PC-9 (cell line): ENCODE results near the gene HSPG2. TPM values are rescaled to one million over a fixed set of nuclear protein-coding genes. Genes with fewer than 3 reads are reported as not detected.

Source experiments
- BruUV-seq: library from RNA; stranded (reverse); fragments of 400-500 nt; replicated peaks from 2 replicates; lab custom pipeline; 2021; lab: Mats Ljungman, UMichigan
- CTCF ChIA-PET: fragments of 300-600 bp; sonication (Branson Sonifier 250); formaldehyde crosslinking; loops from one replicate; lab custom pipeline; 2022; ENCODE audit warnings: antibody characterized with exemption; lab: Charles Lee
- POLR2A ChIA-PET: fragments of 300-600 bp; sonication (Branson Sonifier 250); formaldehyde crosslinking; loops from one replicate; lab custom pipeline; 2022; ENCODE audit warnings: antibody characterized with exemption; ENCODE audit not compliant: unreplicated experiment; lab: Charles Lee
- DNase-seq, 2 experiments: peaks; one replicate each; pipeline versions ENCODE4 v3.0.0 to v3.0.0-alpha.2; 2015 to 2022; ENCODE audit warnings: mixed read lengths in 1 of 2
- H2AFZ ChIP-seq: fragments of 200-600 bp; sonication (generic); 2 replicates; pipeline ENCODE4 v1.8.1; 2017; ENCODE audit warnings: antibody characterized with exemption
- H3F3A ChIP-seq: fragments of 200-600 bp; sonication (generic); 2 replicates; pipeline ENCODE4 v1.8.1; 2017; ENCODE audit warnings: antibody characterized with exemption, mild to moderate bottlenecking, low read depth; ENCODE audit not compliant: insufficient read depth
- H3K27ac ChIP-seq: fragments of 200-600 bp; sonication (generic); 2 replicates; pipeline ENCODE4 v1.6.1; 2016; ENCODE audit warnings: mixed run types
- H3K27me3 ChIP-seq: fragments of 200-600 bp; sonication (generic); 2 replicates; pipeline ENCODE4 v1.6.1; 2016; ENCODE audit warnings: low read depth, mixed run types; ENCODE audit not compliant: insufficient read depth
- H3K36me3 ChIP-seq: fragments of 200-600 bp; sonication (generic); 2 replicates; pipeline ENCODE4 v1.6.1; 2016; ENCODE audit warnings: low read depth, mixed run types
- H3K4me1 ChIP-seq: fragments of 200-600 bp; sonication (generic); replicated peaks from 2 replicates; pipeline ENCODE4 v1.6.1; 2016; ENCODE audit warnings: mixed run types; ENCODE audit not compliant: insufficient read depth
- H3K4me2 ChIP-seq: fragments of 200-600 bp; sonication (generic); 2 replicates; pipeline ENCODE4 v1.6.1; 2017; ENCODE audit warnings: mixed run types
- H3K4me3 ChIP-seq: fragments of 200-600 bp; sonication (generic); 2 replicates; pipeline ENCODE4 v1.6.1; 2016; ENCODE audit warnings: mixed run types
- H3K79me2 ChIP-seq: fragments of 200-600 bp; sonication (generic); 2 replicates; pipeline ENCODE4 v1.6.1; 2017; ENCODE audit warnings: low read depth, mixed run types
- H3K9me2 ChIP-seq: fragments of 200-600 bp; sonication (generic); 2 replicates; pipeline ENCODE4 v1.8.1; 2017; ENCODE audit warnings: mild to moderate bottlenecking; ENCODE audit not compliant: insufficient read depth
- H3K9me3 ChIP-seq: fragments of 200-600 bp; sonication (generic); 2 replicates; pipeline ENCODE4 v1.8.1; 2016; ENCODE audit warnings: low read depth; ENCODE audit not compliant: insufficient read depth
- H4K20me1 ChIP-seq: fragments of 200-600 bp; sonication (generic); 2 replicates; pipeline ENCODE4 v1.8.1; 2017; ENCODE audit not compliant: insufficient read depth
- EZH2 ChIP-seq: fragments of 200-600 bp; sonication (generic); IDR thresholded peaks from 2 replicates; pipeline ENCODE4 v1.8.0; 2017; ENCODE audit warnings: antibody characterized with exemption, low read depth
- intact Hi-C: fragments of 100-400 bp; cut with micrococcal nuclease; formaldehyde crosslinking; loops from one replicate; pipeline ENCODE4 v1.10.0; 2022; ENCODE audit not compliant: unreplicated experiment
- total RNA-seq: library from RNA; stranded (reverse); gene quantifications from 2 replicates; pipeline ENCODE4 v1.2.3, GENCODE V29; 2021
- TF ChIP-seq, protein P1 (sequence below): fragments of 200-600 bp; sonication (generic); conservative IDR thresholded peaks from 2 replicates; pipeline ENCODE4 v1.6.1; 2017; ENCODE audit warnings: mixed run types, antibody characterized with exemption, mild to moderate bottlenecking, moderate library complexity

The HSPG2 gene
- total RNA-seq, 1 experiment from 2014 or later, result 126 TPM

DNA sequence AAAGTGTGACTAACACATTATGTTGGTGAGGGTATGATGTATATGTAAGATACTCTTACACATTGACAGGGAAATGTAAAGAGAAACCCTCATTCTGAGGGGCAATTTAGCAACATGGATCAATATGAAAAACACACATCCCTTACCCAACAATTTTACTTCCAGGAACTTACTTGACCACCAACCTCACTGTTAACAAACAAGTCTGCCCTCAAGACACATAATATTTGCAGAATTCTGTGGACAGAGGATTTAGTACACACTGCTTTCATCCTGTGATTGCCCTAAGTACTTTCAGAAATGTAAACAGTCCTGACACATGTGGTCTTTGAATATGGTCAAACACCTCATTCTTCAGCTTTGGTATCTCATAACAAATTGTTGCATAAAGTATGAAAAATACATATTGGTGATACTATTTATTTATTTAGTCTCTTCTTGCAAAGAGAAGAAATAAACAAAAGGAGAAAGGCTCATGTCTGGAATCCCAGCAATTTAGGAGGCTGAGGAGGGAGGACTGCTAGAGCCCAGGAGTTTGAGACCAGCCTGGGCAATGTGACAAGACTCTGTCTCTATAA, 161.0 kb downstream of the HSPG2 start:
- H3K36me3 ChIP-seq, result no peaks in the 10 kb centered on the region
- H2AFZ ChIP-seq, result no peak overlapping the region
- DNase-seq, result peak in 1 of 2 experiments; percentile 72
- H3K27ac ChIP-seq, result no peak overlapping the region
- TF ChIP-seq, protein P1, sequence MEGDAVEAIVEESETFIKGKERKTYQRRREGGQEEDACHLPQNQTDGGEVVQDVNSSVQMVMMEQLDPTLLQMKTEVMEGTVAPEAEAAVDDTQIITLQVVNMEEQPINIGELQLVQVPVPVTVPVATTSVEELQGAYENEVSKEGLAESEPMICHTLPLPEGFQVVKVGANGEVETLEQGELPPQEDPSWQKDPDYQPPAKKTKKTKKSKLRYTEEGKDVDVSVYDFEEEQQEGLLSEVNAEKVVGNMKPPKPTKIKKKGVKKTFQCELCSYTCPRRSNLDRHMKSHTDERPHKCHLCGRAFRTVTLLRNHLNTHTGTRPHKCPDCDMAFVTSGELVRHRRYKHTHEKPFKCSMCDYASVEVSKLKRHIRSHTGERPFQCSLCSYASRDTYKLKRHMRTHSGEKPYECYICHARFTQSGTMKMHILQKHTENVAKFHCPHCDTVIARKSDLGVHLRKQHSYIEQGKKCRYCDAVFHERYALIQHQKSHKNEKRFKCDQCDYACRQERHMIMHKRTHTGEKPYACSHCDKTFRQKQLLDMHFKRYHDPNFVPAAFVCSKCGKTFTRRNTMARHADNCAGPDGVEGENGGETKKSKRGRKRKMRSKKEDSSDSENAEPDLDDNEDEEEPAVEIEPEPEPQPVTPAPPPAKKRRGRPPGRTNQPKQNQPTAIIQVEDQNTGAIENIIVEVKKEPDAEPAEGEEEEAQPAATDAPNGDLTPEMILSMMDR, result no peak
- TF ChIP-seq EZH2, result no peak
- CTCF ChIA-PET, result no interaction called here
- intact Hi-C loops, result no loop called here
- H3F3A ChIP-seq, result no peaks in the 10 kb centered on the region
- no peaks in the 10 kb centered on the region for H3K9me2 ChIP-seq
- H3K4me2 ChIP-seq, result no peak overlapping the region
- H3K4me1 ChIP-seq, result no peaks in the 10 kb centered on the region
- peaks cover 13% of the 10 kb centered on the region; the same call in 1 of the 2 replicates for H4K20me1 ChIP-seq
- no peak overlapping the region for H3K4me3 ChIP-seq
- POLR2A ChIA-PET, result no interaction called here
- no peaks in the 10 kb centered on the region for H3K27me3 ChIP-seq
- no TSS peak for BruUV-seq
- peaks cover 72% of the 10 kb centered on the region for H3K79me2 ChIP-seq
- no peaks in the 10 kb centered on the region for H3K9me3 ChIP-seq

DNA sequence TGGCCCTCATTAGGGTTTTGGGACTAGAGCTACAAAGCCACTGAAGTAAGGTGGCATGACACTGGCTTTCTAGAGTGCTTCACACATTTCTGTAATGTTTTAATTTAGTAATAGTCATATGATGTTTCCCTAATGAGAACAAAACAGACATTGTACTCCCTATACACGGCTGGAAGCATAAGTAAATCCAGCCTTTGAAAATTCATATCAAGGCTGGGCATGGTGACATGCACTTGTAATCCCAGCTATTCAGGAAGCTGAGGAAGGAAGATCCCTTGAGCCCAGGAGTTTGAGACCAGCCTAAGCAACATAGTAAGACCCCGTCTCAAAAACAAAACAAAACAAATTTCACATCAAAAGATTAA, 161.6 kb downstream of the HSPG2 start:
- Histone ChIP-seq H3K9me3 (no peaks in the 10 kb centered on the region), H3K4me3 (no peak overlapping the region), H3K27ac (no peak overlapping the region), H3K36me3 (no peaks in the 10 kb centered on the region), H4K20me1 (peaks cover 13% of the 10 kb centered on the region; the same call in 1 of the 2 replicates), H2AFZ (no peak overlapping the region), H3K9me2 (no peaks in the 10 kb centered on the region), H3F3A (no peaks in the 10 kb centered on the region), H3K4me2 (no peak overlapping the region), H3K79me2 (peaks cover 66% of the 10 kb centered on the region), H3K4me1 (no peaks in the 10 kb centered on the region), H3K27me3 (no peaks in the 10 kb centered on the region)
- no peak for DNase-seq
- no TSS peak for BruUV-seq
- CTCF ChIA-PET, result no interaction called here
- TF ChIP-seq, protein P1, result no peak
- no peak for TF ChIP-seq EZH2
- POLR2A ChIA-PET, result no interaction called here
- intact Hi-C loops, result no loop called here

DNA sequence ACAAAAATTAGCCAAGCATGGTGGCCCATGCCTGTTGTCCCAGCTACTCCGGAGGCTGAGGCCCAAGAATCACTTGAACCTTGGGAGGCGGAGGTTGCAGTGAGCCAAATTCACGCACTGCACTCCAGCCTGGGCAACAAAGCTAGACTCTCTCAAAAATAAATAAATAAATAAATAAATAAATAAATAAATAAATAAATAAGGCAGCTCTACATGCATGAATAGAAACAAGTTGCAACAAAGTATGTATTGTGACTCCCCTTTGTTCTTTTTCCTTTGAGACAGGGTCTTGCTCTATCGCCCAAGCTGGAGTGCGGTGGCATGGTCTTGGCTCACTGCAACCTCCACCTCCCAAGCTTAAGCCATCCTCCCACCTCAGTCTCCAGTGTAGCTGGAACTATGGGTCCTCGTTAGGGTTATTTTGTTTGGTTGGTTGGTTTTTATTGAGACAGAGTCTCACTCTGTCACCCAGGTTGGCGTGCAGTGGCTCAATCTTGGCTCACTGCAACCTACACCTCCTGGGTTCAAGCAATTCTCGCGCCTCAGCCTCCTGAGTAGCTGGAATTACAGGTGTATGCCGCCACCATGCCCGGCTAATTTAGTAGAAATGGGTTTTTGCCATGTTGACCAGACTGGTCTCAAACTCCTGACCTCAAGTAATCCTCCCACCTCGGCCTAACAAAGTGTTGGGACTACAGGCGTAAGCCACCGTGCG, 162.1 kb downstream of the HSPG2 start:
- H3K4me1 ChIP-seq, result no peaks in the 10 kb centered on the region
- TF ChIP-seq, protein P1, result no peak
- no peak for TF ChIP-seq EZH2
- BruUV-seq, result no TSS peak
- no peaks in the 10 kb centered on the region for H3K9me3 ChIP-seq
- peaks cover 9% of the 10 kb centered on the region; the same call in 1 of the 2 replicates for H4K20me1 ChIP-seq
- H3F3A ChIP-seq, result no peaks in the 10 kb centered on the region
- H3K79me2 ChIP-seq, result peaks cover 61% of the 10 kb centered on the region
- intact Hi-C loops, result no loop called here
- CTCF ChIA-PET, result no interaction called here
- H3K27me3 ChIP-seq, result no peaks in the 10 kb centered on the region
- no peaks in the 10 kb centered on the region for H3K9me2 ChIP-seq
- H3K36me3 ChIP-seq, result no peaks in the 10 kb centered on the region
- no peak overlapping the region for H3K27ac ChIP-seq
- POLR2A ChIA-PET, result no interaction called here
- no peak overlapping the region for H2AFZ ChIP-seq
- no peak overlapping the region for H3K4me2 ChIP-seq
- DNase-seq, result no peak
- no peak overlapping the region for H3K4me3 ChIP-seq
